ENCODE measurements around the gene CEP95. TPM values are rescaled to one million over a fixed set of nuclear protein-coding genes. Genes with fewer than 3 reads are reported as not detected.

The CEP95 gene
- total and polyA plus RNA-seq, 2 of the 13 experiments (the other 11 are each of a cell fraction or from before 2014, with no cell fraction given) = 65.9 to 68.8 TPM

GRCh38 chr17:64491034-64491860, 15.5 kb upstream of the CEP95 start (continued):
- TF ChIP-seq NFAT5 (CRISPR knock-in tag; IDR thresholded peaks at IDR 0.05) = no peak
- TF ChIP-seq STAT6 (CRISPR knock-in tag; IDR thresholded peaks at IDR 0.05; ENCODE audit: borderline replicate concordance) = no peak
- no peak for TF ChIP-seq ZNF577 (CRISPR knock-in tag; IDR thresholded peaks at IDR 0.05; ENCODE audit: borderline replicate concordance, low read depth)
- TF ChIP-seq TOE1 (CRISPR knock-in tag; IDR thresholded peaks at IDR 0.05) = no peak
- no peak for TF ChIP-seq SIX4 (CRISPR knock-in tag; IDR thresholded peaks at IDR 0.05)
- TF ChIP-seq TEF (CRISPR knock-in tag; IDR thresholded peaks at IDR 0.05) = no peak
- TF ChIP-seq STAG1 (CRISPR knock-in tag; IDR thresholded peaks at IDR 0.05) = peak; percentile 67
- no peak for TF ChIP-seq PRDM10 (CRISPR knock-in tag; IDR thresholded peaks at IDR 0.05; ENCODE audit: low read depth)
- TF ChIP-seq GABPA (IDR thresholded peaks at IDR 0.05; ENCODE audit: low read depth, low read length) = no peak
- no peak for TF ChIP-seq GABPA (CRISPR knock-in tag; IDR thresholded peaks at IDR 0.05; ENCODE audit: low read depth)
- no peak for TF ChIP-seq TGIF2 (CRISPR knock-in tag; IDR thresholded peaks at IDR 0.05)
- peak; percentile 73 for TF ChIP-seq CEBPB (IDR thresholded peaks at IDR 0.05; ENCODE audit: borderline replicate concordance, low read depth, low read length)
- TF ChIP-seq MXD1 (CRISPR knock-in tag; IDR thresholded peaks at IDR 0.05) = no peak
- no peak for TF ChIP-seq NFE2L1 (CRISPR knock-in tag; IDR thresholded peaks at IDR 0.05; ENCODE audit: borderline replicate concordance)
- no peak for TF ChIP-seq POGZ (CRISPR knock-in tag; IDR thresholded peaks at IDR 0.05)
- peak; percentile 49; the same call in 1 of the 2 replicates for TF ChIP-seq ZNF431 (CRISPR knock-in tag; IDR thresholded peaks at IDR 0.05; ENCODE audit: borderline replicate concordance, low read depth)

Data from HepG2 (cell line).